ENCODE results near the gene HKDC1.

DNA sequence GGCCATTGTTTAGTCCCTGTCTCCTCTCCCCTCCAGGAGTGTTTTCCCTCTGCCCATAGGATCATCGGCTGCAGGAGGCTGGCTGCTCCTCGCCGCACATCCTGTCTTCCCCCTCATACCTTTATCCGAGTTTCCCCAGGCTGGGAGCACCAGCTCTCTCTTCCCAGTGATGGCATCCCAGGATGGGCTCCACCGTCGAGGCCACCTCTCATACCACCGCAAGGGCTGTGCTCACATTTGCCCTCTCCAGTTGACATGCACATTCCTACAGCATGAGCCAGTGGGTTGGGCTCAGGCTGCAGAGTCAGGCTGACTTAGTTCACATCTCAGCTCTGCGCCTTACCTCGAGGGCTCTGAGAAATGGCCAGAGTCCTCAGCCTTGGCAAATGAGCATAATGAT is 12.1 kb downstream of the HKDC1 start:
- no peak for TF ChIP-seq PPARA (CRISPR knock-in tag; IDR thresholded peaks at IDR 0.05; ENCODE audit: borderline replicate concordance)
- TF ChIP-seq, protein P1, sequence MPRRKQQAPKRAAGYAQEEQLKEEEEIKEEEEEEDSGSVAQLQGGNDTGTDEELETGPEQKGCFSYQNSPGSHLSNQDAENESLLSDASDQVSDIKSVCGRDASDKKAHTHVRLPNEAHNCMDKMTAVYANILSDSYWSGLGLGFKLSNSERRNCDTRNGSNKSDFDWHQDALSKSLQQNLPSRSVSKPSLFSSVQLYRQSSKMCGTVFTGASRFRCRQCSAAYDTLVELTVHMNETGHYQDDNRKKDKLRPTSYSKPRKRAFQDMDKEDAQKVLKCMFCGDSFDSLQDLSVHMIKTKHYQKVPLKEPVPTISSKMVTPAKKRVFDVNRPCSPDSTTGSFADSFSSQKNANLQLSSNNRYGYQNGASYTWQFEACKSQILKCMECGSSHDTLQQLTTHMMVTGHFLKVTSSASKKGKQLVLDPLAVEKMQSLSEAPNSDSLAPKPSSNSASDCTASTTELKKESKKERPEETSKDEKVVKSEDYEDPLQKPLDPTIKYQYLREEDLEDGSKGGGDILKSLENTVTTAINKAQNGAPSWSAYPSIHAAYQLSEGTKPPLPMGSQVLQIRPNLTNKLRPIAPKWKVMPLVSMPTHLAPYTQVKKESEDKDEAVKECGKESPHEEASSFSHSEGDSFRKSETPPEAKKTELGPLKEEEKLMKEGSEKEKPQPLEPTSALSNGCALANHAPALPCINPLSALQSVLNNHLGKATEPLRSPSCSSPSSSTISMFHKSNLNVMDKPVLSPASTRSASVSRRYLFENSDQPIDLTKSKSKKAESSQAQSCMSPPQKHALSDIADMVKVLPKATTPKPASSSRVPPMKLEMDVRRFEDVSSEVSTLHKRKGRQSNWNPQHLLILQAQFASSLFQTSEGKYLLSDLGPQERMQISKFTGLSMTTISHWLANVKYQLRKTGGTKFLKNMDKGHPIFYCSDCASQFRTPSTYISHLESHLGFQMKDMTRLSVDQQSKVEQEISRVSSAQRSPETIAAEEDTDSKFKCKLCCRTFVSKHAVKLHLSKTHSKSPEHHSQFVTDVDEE (CRISPR knock-in tag; IDR thresholded peaks at IDR 0.05): no peak
- TF ChIP-seq ZNF8 (CRISPR knock-in tag; IDR thresholded peaks at IDR 0.05): no peak
- TF ChIP-seq, protein P2, sequence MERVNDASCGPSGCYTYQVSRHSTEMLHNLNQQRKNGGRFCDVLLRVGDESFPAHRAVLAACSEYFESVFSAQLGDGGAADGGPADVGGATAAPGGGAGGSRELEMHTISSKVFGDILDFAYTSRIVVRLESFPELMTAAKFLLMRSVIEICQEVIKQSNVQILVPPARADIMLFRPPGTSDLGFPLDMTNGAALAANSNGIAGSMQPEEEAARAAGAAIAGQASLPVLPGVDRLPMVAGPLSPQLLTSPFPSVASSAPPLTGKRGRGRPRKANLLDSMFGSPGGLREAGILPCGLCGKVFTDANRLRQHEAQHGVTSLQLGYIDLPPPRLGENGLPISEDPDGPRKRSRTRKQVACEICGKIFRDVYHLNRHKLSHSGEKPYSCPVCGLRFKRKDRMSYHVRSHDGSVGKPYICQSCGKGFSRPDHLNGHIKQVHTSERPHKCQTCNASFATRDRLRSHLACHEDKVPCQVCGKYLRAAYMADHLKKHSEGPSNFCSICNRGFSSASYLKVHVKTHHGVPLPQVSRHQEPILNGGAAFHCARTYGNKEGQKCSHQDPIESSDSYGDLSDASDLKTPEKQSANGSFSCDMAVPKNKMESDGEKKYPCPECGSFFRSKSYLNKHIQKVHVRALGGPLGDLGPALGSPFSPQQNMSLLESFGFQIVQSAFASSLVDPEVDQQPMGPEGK (CRISPR knock-in tag; IDR thresholded peaks at IDR 0.05; ENCODE audit: borderline replicate concordance): no peak
- TF ChIP-seq, protein P3, sequence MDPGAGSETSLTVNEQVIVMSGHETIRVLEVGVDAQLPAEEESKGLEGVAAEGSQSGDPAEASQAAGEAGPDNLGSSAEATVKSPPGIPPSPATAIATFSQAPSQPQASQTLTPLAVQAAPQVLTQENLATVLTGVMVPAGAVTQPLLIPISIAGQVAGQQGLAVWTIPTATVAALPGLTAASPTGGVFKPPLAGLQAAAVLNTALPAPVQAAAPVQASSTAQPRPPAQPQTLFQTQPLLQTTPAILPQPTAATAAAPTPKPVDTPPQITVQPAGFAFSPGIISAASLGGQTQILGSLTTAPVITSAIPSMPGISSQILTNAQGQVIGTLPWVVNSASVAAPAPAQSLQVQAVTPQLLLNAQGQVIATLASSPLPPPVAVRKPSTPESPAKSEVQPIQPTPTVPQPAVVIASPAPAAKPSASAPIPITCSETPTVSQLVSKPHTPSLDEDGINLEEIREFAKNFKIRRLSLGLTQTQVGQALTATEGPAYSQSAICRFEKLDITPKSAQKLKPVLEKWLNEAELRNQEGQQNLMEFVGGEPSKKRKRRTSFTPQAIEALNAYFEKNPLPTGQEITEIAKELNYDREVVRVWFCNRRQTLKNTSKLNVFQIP (CRISPR knock-in tag; IDR thresholded peaks at IDR 0.05; ENCODE audit: borderline replicate concordance, low read depth): no peak
- no peak for TF ChIP-seq RARB (CRISPR knock-in tag; IDR thresholded peaks at IDR 0.05)
- TF ChIP-seq ISL1 (CRISPR knock-in tag; IDR thresholded peaks at IDR 0.05): no peak
- no peak for TF ChIP-seq SNAI2 (CRISPR knock-in tag; IDR thresholded peaks at IDR 0.05)
- no peak for TF ChIP-seq TOX (CRISPR knock-in tag; IDR thresholded peaks at IDR 0.05; ENCODE audit: borderline replicate concordance)
- TF ChIP-seq ZNF70 (CRISPR knock-in tag; IDR thresholded peaks at IDR 0.05): no peak
- TF ChIP-seq OSR1 (CRISPR knock-in tag; IDR thresholded peaks at IDR 0.05): no peak
- TF ChIP-seq ARNTL (CRISPR knock-in tag; IDR thresholded peaks at IDR 0.05; ENCODE audit: borderline replicate concordance, low read depth): no peak
